GM18861 (cell line): Measurements from ENCODE around the gene MEGF6.

Source experiments
- ATAC-seq: cut with Tn5 transposase; IDR thresholded peaks from one replicate; pipeline ENCODE4 v1.9.1; 2021; ENCODE audit not compliant: unreplicated experiment

The MEGF6 gene

GRCh38 chr1:3609016-3609768 is 2.1 kb downstream of the MEGF6 start:
- ATAC-seq, result no peak

GRCh38 chr1:3608154-3608553 is 3.2 kb downstream of the MEGF6 start:
- ATAC-seq, result no peak

GRCh38 chr1:3607703-3608065 is 3.6 kb downstream of the MEGF6 start:
- no peak for ATAC-seq

GRCh38 chr1:3606779-3607702 is 4.3 kb downstream of the MEGF6 start:
- ATAC-seq, result no peak

GRCh38 chr1:3604997-3605823 is 6.1 kb downstream of the MEGF6 start:
- no peak for ATAC-seq

GRCh38 chr1:3604468-3604974 is 6.8 kb downstream of the MEGF6 start:
- no peak for ATAC-seq

GRCh38 chr1:3603571-3604467 is 7.5 kb downstream of the MEGF6 start:
- ATAC-seq, result no peak

- no peak for ATAC-seq
Measured at GRCh38 chr1:3603156-3603555, 8.2 kb downstream of the MEGF6 start.

- ATAC-seq, result no peak
Measured at GRCh38 chr1:3602375-3602774, 8.9 kb downstream of the MEGF6 start.

- ATAC-seq, result no peak
Measured at GRCh38 chr1:3601743-3602142, 9.6 kb downstream of the MEGF6 start.

- no peak for ATAC-seq
Measured at GRCh38 chr1:3600354-3600753, 11.0 kb downstream of the MEGF6 start.

- ATAC-seq, result no peak
Measured at GRCh38 chr1:3599816-3600215, 11.5 kb downstream of the MEGF6 start.

- ATAC-seq, result no peak
Measured at GRCh38 chr1:3599286-3599811, 12.0 kb downstream of the MEGF6 start.

- no peak for ATAC-seq
Measured at GRCh38 chr1:3598522-3599285, 12.6 kb downstream of the MEGF6 start.

- no peak for ATAC-seq
Measured at GRCh38 chr1:3598051-3598491, 13.2 kb downstream of the MEGF6 start.

GRCh38 chr1:3597599-3597964 is 13.7 kb downstream of the MEGF6 start:
- no peak for ATAC-seq

GRCh38 chr1:3596663-3597598 is 14.4 kb downstream of the MEGF6 start:
- no peak for ATAC-seq

- no peak for ATAC-seq
Measured at GRCh38 chr1:3595949-3596348, 15.4 kb downstream of the MEGF6 start.
